Osteocyte (in vitro differentiated cells): Measurements from ENCODE around the gene FBN3. TPM values are rescaled to one million over a fixed set of nuclear protein-coding genes. Genes with fewer than 3 reads are reported as not detected.

Experiments used
- DNase-seq: peaks from one replicate; pipeline ENCODE4 v3.0.0; 2021; ENCODE audit warnings: mixed read lengths; ENCODE audit not compliant: unreplicated experiment; ENCODE audit errors: extremely low spot score
- H3K27ac Mint-ChIP-seq: one replicate; pipeline ENCODE4 v1.8.0; 2021; ENCODE audit warnings: mild to moderate bottlenecking, mixed read lengths; ENCODE audit not compliant: unreplicated experiment
- H3K27me3 Mint-ChIP-seq: one replicate; pipeline ENCODE4 v1.8.0; 2021; ENCODE audit warnings: mixed read lengths; ENCODE audit not compliant: unreplicated experiment
- H3K36me3 Mint-ChIP-seq: one replicate; pipeline ENCODE4 v1.8.0; 2021; ENCODE audit warnings: mixed read lengths; ENCODE audit not compliant: unreplicated experiment
- H3K4me1 Mint-ChIP-seq: one replicate; pipeline ENCODE4 v1.8.0; 2021; ENCODE audit warnings: mixed read lengths; ENCODE audit not compliant: unreplicated experiment
- H3K4me3 Mint-ChIP-seq: one replicate; pipeline ENCODE4 v1.8.0; 2021; ENCODE audit warnings: mild to moderate bottlenecking, moderate library complexity, mixed read lengths; ENCODE audit not compliant: unreplicated experiment
- H3K9me3 Mint-ChIP-seq: one replicate; pipeline ENCODE4 v1.8.0; 2021; ENCODE audit warnings: mixed read lengths; ENCODE audit not compliant: unreplicated experiment
- total RNA-seq: library from RNA; stranded (reverse); gene quantifications from 2 replicates; pipeline ENCODE4 v1.2.1, GENCODE V29; 2021
- TF ChIP-seq, protein P1 (sequence below): fragments of 200-600 bp; sonication (generic); IDR thresholded peaks from 2 replicates; pipeline ENCODE4 v1.5.0; 2021; ENCODE audit warnings: antibody characterized with exemption, mild to moderate bottlenecking, moderate library complexity

Gene FBN3
- total RNA-seq, 1 donor from 2014 or later, result 0.19 TPM

GRCh38 chr19:8065875-8066261 is 83.5 kb downstream of the FBN3 start:
- TF ChIP-seq, protein P1, sequence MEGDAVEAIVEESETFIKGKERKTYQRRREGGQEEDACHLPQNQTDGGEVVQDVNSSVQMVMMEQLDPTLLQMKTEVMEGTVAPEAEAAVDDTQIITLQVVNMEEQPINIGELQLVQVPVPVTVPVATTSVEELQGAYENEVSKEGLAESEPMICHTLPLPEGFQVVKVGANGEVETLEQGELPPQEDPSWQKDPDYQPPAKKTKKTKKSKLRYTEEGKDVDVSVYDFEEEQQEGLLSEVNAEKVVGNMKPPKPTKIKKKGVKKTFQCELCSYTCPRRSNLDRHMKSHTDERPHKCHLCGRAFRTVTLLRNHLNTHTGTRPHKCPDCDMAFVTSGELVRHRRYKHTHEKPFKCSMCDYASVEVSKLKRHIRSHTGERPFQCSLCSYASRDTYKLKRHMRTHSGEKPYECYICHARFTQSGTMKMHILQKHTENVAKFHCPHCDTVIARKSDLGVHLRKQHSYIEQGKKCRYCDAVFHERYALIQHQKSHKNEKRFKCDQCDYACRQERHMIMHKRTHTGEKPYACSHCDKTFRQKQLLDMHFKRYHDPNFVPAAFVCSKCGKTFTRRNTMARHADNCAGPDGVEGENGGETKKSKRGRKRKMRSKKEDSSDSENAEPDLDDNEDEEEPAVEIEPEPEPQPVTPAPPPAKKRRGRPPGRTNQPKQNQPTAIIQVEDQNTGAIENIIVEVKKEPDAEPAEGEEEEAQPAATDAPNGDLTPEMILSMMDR, result no peak
- DNase-seq, result no peak
- Mint-ChIP-seq H3K27me3 (peaks cover 5% of the 10 kb centered on the region), H3K9me3 (peaks cover 7% of the 10 kb centered on the region), H3K27ac (no peak overlapping the region), H3K4me3 (no peak overlapping the region), H3K36me3 (no peaks in the 10 kb centered on the region), H3K4me1 (no peaks in the 10 kb centered on the region)

- peaks cover 4% of the 10 kb centered on the region for H3K9me3 Mint-ChIP-seq
- H3K27ac Mint-ChIP-seq, result no peak overlapping the region
- TF ChIP-seq, protein P1, result no peak
- no peaks in the 10 kb centered on the region for H3K36me3 Mint-ChIP-seq
- H3K4me3 Mint-ChIP-seq, result no peak overlapping the region
- H3K27me3 Mint-ChIP-seq, result peaks cover 5% of the 10 kb centered on the region
- H3K4me1 Mint-ChIP-seq, result no peaks in the 10 kb centered on the region
- no peak for DNase-seq
These were observed 84.2 kb downstream of the FBN3 start for GRCh38 chr19:8064911-8065874.

GRCh38 chr19:8057545-8058270 is 91.7 kb downstream of the FBN3 start:
- Mint-ChIP-seq H3K9me3 (no peaks in the 10 kb centered on the region), H3K27me3 (peaks cover 4% of the 10 kb centered on the region), H3K4me3 (no peak overlapping the region), H3K27ac (no peak overlapping the region), H3K36me3 (no peaks in the 10 kb centered on the region), H3K4me1 (no peaks in the 10 kb centered on the region)
- DNase-seq, result no peak
- TF ChIP-seq, protein P1, result no peak

- H3K4me3 Mint-ChIP-seq, result no peak overlapping the region
- no peaks in the 10 kb centered on the region for H3K36me3 Mint-ChIP-seq
- TF ChIP-seq, protein P1, result no peak
- no peaks in the 10 kb centered on the region for H3K9me3 Mint-ChIP-seq
- no peak overlapping the region for H3K27ac Mint-ChIP-seq
- no peak for DNase-seq
- no peaks in the 10 kb centered on the region for H3K27me3 Mint-ChIP-seq
- no peaks in the 10 kb centered on the region for H3K4me1 Mint-ChIP-seq
These were observed 92.9 kb downstream of the FBN3 start for GRCh38 chr19:8056533-8056932.

GRCh38 chr19:8054169-8054568 is 95.2 kb downstream of the FBN3 start:
- Mint-ChIP-seq H3K36me3 (no peaks in the 10 kb centered on the region), H3K4me1 (peaks cover 5% of the 10 kb centered on the region), H3K4me3 (no peak overlapping the region), H3K9me3 (no peaks in the 10 kb centered on the region), H3K27me3 (no peaks in the 10 kb centered on the region), H3K27ac (no peak overlapping the region)
- DNase-seq, result no peak
- TF ChIP-seq, protein P1, result no peak
